Retina (tissue), 1 donor: ENCODE measurements around the gene COL20A1.
"Not testable (repeated sequence)": the region's sequence is repeated elsewhere in the genome, so short reads cannot be mapped to it uniquely, and the experiment has no call there.

Experiments
- DNase-seq: peaks from one replicate; pipeline ENCODE4 v3.0.0-alpha.2; 2016

COL20A1 gene

GRCh38 chr20:63322146-63322932 is 29.4 kb downstream of the COL20A1 start:
- peak; percentile 52 for DNase-seq

GRCh38 chr20:63322933-63323273 is 29.9 kb downstream of the COL20A1 start:
- DNase-seq, result no peak

- DNase-seq, result no peak
These were observed 30.5 kb downstream of the COL20A1 start for GRCh38 chr20:63323357-63323981.

- DNase-seq, result no peak
These were observed 32.1 kb downstream of the COL20A1 start for GRCh38 chr20:63325021-63325471.

GRCh38 chr20:63325554-63326313 is 32.7 kb downstream of the COL20A1 start:
- no peak for DNase-seq

GRCh38 chr20:63326314-63327230 is 33.6 kb downstream of the COL20A1 start:
- DNase-seq, result no peak

- no peak for DNase-seq
These were observed 34.3 kb downstream of the COL20A1 start for GRCh38 chr20:63327231-63327745.

GRCh38 chr20:63328026-63328700 is 35.2 kb downstream of the COL20A1 start:
- no peak for DNase-seq

GRCh38 chr20:63328718-63329275 is 35.8 kb downstream of the COL20A1 start:
- no peak for DNase-seq

GRCh38 chr20:63329331-63330083 is 36.5 kb downstream of the COL20A1 start:
- no peak for DNase-seq

GRCh38 chr20:63330084-63330760 is 37.2 kb downstream of the COL20A1 start:
- no peak for DNase-seq

- DNase-seq, result no peak
These were observed 38.0 kb downstream of the COL20A1 start for GRCh38 chr20:63330940-63331339.

GRCh38 chr20:63331741-63332400 is 38.9 kb downstream of the COL20A1 start:
- no peak for DNase-seq

GRCh38 chr20:63332488-63333240 is 39.7 kb downstream of the COL20A1 start:
- DNase-seq, result no peak

- DNase-seq, result no peak
These were observed 40.4 kb downstream of the COL20A1 start for GRCh38 chr20:63333241-63333836.

- DNase-seq, result no peak
These were observed 41.4 kb downstream of the COL20A1 start for GRCh38 chr20:63334356-63334755.

- DNase-seq, result not testable (repeated sequence)
These were observed 42.1 kb downstream of the COL20A1 start for GRCh38 chr20:63335060-63335459.

GRCh38 chr20:63335711-63336110 is 42.7 kb downstream of the COL20A1 start:
- DNase-seq, result no peak
